ENCODE results near the gene MICAL2.
A peak's percentile ranks its signal among the peaks of the same experiment; 100 is the strongest.

MICAL2 gene

DNA sequence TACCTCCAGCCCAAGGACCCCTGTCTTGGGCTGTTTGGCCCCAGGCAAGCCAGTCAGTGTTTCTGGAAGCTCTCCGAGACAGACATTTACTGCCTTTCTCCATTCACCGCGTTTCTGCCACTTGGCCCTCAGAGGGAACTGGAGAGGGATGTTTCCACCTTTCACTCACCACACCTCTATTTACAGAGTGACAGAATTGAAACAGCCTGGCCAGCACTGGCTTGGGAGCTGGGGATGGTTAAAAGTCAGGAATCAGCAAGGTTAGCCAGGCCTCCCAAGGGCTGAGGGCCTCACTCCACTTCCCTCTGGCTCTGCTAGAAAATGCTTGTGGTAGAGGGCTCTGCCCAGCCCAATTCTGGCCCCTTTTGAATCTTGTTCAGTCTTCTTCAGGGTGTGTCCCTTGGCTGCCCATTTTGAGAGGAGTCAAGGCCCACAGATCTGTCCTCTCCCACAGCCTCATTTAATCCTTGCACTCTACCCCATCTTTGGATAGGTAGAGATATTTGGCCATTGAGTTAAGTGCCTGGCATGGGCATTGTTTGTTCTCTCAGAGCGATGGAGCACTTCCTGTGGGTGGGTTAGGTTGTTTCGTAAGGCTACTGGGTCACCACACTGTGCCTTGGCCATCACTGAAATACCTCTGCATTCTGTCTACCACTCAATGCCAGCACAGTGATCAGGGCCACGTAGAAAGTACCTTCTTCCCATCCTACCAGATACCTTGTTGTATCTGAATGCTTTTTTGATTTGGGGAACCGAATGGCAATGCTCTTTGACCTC lies 119.2 kb downstream of the MICAL2 start:
- no peak for DNase-seq (ENCODE audit: low spot score)

- no peak for DNase-seq (ENCODE audit: low spot score)
Measured at GRCh38 chr11:12232160-12232559, 121.8 kb downstream of the MICAL2 start.

- DNase-seq (ENCODE audit: low spot score) = no peak
Measured at GRCh38 chr11:12232817-12233601, 122.6 kb downstream of the MICAL2 start.

GRCh38 chr11:12233602-12233925 lies 123.2 kb downstream of the MICAL2 start:
- no peak for DNase-seq (ENCODE audit: low spot score)

DNA sequence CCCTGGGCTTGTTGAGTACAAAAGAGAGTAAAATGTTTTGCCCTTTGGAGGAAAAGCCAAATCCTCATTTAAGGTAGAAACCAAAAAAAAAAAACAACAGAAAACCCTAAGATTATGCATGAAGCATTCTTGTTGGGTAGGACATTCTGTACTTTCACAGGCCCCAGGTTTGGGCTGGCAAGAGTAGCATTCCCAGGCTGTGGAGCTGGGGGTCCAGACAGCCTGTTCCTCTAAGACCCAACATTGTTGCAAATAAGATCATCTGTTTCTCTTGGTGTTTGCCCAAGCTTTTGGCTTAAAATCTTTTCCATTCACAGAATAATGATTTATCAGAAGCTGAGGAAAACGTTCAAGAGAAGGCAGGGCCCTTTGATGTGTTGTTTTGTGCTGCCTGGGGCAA lies 123.8 kb downstream of the MICAL2 start:
- no peak for DNase-seq (ENCODE audit: low spot score)

GRCh38 chr11:12235080-12235479 lies 124.7 kb downstream of the MICAL2 start:
- DNase-seq (ENCODE audit: low spot score) = no peak

DNA sequence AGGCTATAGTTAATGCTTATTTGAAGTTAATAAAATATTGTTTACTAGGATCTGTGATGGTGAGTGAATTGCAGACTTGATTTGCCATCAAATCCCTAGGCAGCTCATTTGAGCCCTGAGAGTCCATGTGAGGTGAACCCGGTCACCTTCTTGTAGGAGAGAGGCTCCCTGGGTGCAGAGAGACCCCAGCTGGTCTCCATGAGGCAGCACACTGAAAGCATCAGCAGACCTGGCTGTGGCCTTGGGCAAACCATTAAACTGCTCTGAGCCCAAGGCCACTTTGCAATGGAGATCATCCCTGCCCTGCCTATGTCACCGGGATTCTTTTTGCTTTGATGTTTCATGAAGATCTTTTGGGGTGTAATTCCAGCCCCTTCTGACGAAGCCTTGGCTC lies 125.2 kb downstream of the MICAL2 start:
- no peak for DNase-seq (ENCODE audit: low spot score)

- peak; percentile 84 for DNase-seq (ENCODE audit: low spot score)
Measured at GRCh38 chr11:12235947-12236743, 125.8 kb downstream of the MICAL2 start.

GRCh38 chr11:12236744-12237101 lies 126.3 kb downstream of the MICAL2 start:
- DNase-seq (ENCODE audit: low spot score) = no peak

- DNase-seq (ENCODE audit: low spot score) = no peak
Measured at GRCh38 chr11:12237381-12237784, 127.0 kb downstream of the MICAL2 start.

GRCh38 chr11:12238420-12238819 lies 128.0 kb downstream of the MICAL2 start:
- DNase-seq (ENCODE audit: low spot score) = no peak

DNA sequence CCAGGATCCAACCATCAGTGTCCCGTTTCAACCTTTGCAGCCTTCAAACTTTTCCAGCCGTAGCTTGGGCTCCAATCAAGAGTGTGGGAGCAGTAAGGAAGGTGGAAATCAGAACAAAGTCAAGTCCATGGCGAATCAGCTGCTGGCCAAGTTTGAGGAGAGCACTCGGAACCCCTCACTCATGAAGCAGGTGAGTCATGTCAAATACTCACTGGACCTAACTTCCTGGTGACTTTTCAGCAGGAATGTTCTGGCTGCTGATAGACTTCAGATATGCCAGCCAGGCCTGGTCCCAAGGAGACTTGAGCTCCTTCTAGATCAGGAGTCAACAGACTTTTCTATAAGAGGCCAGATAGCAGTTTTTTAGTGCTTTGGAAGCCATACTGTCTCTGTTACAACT lies 129.0 kb downstream of the MICAL2 start:
- DNase-seq (ENCODE audit: low spot score) = no peak

DNA sequence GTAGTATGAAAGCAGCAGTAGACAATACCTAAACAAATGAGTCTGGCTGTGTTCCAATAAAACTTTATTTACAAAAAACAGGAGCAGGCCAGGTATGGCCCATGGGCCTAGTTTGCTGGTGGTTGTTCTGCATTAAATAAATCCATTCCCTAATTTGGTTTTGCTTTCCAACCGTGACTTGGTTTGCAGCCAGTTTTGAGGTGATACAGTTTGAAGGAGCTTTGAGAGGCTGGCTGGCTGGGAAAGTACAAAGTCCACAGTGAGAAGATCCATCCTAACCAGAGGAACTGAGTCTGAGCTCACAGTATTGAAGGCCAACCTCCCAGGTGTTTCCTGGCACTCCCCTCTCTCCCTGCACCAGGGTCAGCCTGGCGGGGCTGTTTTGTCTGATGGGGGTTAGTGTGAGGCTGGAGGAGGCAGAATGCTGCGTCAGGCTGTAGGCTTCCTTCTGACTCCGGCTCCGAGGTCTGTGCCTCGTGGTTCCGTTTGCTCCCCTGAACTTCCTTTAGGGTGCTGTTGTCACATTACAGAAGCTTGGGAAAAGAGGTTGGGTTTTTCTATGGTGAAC lies 129.5 kb downstream of the MICAL2 start:
- DNase-seq (ENCODE audit: low spot score) = no peak

DNA sequence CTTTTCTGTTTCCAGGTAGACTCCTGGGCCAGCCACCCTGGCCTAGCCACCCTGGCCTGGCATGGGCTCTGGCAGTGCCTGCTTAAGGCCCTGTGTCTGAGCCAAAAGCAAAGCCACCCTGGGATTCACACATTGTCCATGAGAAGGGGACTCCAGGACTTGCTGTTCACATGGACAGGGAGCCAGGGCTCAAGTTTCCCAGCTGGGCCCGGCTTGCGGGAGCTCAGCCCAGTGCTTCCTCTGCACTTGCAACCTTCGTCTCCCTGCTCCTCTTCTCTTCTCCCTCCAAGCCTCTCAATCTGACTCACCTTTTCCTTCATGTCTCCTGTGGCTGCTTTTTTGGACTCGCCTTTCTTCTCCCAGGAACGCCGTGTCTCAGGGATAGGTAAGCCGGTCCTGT lies 130.3 kb downstream of the MICAL2 start:
- DNase-seq (ENCODE audit: low spot score) = no peak

GRCh38 chr11:12241401-12241800 lies 131.0 kb downstream of the MICAL2 start:
- no peak for DNase-seq (ENCODE audit: low spot score)

DNA sequence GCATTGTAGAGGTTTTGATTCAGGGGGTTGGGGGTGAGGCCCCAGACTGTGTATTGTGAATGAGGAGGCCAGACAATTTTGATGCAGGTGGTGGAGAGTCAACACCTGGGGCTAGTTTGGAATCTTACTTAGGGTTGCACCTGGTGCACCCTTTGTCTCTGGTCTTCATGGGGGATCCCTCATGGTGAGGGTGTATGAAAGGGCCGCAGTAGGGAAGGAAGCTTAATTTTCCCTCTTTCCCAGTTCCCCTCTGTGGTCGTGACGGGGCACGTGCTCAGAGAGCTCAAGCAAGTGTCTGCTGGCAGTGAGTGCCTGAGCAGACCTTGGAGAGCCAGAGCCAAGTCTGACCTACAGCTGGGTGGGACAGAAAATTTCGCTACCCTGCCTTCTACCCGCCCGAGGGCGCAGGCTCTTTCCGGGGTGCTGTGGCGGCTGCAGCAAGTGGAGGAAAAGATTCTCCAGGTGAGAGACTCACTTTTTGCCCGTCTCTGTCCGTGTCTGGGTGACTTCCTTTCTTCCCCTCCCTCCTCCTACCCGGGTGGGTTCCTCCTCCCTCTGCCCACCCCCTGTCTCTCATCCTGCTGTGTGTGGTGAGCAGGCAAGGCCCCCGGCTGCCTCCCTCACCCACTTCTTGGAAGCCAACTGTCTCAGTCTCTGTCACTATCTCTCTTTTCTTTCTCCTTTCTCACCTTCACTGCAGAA lies 131.7 kb downstream of the MICAL2 start:
- DNase-seq (ENCODE audit: low spot score) = no peak

GRCh38 chr11:12242966-12243365 lies 132.6 kb downstream of the MICAL2 start:
- no peak for DNase-seq (ENCODE audit: low spot score)

DNA sequence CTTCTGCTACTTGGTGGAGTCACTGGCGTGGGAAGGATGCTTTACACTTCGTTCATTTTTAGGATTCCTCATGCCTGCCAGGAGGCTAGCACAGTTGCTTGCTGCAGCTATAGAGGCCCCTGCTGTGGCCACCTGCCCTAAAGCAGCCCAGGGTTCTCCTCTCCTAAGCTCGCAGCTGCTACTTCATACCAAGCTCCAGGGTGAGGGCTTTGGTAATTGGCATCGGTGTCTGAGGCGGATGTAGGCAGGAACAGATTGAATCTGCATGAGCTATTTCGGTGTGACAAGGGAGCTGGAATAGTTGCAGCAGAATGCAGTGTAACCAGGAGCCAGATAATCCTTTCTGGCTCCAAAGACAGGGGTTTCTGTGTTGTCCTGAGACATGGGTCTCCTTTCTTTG lies 133.1 kb downstream of the MICAL2 start:
- DNase-seq (ENCODE audit: low spot score) = peak; percentile 35

DNA sequence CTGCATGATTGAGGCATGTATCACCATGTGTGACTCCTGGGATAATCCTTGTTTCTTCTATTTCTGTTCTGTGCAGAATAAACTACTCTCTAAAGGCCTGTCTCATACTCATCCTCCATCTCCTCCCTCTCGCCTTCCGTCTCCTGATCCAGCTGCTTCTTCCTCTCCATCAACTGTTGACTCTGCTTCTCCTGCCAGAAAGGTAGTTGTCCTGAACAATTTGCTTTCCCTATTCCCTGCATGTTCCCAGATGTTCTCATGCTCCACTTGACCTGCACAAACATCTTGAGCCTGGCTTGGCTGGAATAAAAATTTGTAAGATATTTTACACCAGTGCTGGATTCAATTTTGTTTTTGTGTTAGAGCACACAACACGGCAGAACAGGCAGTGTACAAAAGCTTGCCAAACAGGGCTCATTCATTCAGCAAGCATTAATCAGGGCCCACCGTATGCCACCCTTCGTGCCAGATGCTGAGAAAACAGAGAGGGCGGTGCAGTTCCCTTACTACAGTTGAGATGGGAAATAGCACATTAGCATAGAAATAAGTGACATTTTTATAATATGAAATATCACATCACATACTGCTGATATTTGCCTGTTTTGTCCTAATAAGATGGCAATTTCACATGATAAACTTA lies 133.6 kb downstream of the MICAL2 start:
- DNase-seq (ENCODE audit: low spot score) = peak; percentile 32

GRCh38 chr11:12245091-12245490 lies 134.7 kb downstream of the MICAL2 start:
- no peak for DNase-seq (ENCODE audit: low spot score)

DNA sequence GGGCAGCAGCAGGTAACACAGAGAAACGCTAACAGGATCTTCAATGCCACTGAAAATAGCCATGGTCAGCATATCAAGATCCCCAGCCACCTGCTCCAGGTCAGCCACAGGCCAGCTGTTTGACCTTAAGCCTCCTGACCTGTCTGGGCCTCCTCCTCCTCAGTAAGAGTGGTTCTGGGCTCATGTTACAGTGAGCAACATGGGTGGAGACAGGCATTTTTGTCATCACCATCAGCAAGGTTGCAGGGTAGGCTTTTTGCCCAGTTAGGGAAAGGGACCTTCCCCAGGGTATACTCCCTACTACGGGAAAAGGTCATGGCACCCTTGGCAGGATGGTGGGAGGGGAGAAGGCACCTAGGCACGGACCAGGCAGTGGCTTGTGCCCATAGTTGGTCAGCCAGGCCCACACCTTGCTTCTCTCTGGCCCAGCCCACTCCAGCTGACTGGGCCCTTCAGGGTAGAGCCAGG lies 135.2 kb downstream of the MICAL2 start:
- no peak for DNase-seq (ENCODE audit: low spot score)

Data from pons (tissue), 1 donor.